Activated CD4-positive, alpha-beta T cell treated with anti-CD3 and anti-CD28 coated beads, Interleukin-2, amount 50 U/mL, for 16 hours (primary cell): ENCODE measurements around the gene ULBP2.
"Not testable (repeated sequence)": the region's sequence is repeated elsewhere in the genome, so short reads cannot be mapped to it uniquely, and the experiment has no call there.

ENCODE experiments used
- DNase-seq: peaks from one replicate; pipeline ENCODE4 v3.0.0-alpha.2; 2020

The ULBP2 gene, protein sequence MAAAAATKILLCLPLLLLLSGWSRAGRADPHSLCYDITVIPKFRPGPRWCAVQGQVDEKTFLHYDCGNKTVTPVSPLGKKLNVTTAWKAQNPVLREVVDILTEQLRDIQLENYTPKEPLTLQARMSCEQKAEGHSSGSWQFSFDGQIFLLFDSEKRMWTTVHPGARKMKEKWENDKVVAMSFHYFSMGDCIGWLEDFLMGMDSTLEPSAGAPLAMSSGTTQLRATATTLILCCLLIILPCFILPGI

DNA sequence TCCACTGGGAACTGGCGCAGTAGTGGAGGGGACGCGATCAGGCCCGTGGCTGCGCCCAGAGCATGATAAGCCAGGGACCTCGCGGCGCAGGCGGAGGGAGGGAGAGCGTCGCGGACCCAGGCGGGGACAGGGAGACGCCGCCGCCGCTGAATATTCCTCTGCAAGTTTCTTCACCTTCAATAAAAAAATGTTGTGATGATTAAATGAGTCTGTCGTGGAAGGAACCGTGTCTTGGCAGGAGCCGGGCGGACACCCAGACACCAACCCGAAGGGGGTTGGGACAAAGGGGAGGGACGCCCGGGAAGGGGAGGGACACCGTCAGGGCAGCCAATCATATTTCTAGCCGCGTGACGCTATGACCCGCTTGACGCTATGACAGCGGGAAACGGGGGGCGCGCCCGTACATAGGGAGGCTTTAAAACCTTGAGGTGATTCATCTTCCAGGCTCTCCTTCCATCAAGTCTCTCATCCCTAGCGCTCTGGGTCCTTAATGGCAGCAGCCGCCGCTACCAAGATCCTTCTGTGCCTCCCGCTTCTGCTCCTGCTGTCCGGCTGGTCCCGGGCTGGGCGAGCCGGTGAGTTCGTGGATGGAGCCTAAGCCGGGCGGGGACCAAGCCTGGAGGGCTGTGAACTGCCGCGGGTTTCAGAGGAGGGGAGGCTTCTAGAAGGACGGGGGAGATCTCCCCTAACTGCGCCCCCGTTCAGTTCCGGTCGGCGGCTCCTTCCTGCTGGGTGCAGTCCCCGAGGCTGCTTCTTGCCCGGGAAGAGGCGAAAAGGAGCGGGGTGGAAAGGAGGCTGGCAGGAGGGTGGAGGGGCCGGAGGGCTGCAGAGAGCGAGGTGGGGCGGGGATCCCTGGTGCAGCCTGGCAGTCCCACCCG, at the start of gene ULBP2:
Gene ULBP2 (plus strand): TSS at position 432 of the 878 bp plus-strand sequence. CDS start 59 bp downstream, at position 491.
- peak; percentile 85 for DNase-seq

DNA sequence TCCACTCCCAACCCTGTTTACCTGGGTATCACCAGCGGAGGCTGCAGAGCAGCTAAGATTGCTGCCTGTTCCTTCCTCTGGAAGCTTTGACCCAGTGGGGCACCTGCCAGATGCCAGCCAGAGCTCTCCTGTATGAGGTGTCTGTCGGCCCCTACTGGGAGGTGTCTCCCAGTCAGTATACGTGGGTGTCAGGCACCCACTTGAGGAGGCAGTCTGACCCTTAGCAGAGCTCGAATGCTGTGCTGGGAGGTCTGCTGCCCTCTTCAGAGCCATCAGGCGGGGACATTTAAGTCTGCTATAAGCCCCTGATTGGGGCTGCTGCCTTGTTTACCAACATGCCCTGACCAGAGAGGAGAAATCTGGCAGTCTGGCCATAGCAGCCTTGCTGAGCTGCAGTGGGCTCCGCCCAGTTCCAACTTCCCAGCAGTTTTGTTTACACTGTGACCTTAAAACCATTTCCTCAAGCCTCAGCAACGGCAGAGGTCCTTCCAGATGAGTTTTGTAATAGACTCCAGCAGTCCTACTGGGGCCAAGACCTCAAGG, 46.7 kb upstream of the ULBP2 start:
- DNase-seq = no peak

DNA sequence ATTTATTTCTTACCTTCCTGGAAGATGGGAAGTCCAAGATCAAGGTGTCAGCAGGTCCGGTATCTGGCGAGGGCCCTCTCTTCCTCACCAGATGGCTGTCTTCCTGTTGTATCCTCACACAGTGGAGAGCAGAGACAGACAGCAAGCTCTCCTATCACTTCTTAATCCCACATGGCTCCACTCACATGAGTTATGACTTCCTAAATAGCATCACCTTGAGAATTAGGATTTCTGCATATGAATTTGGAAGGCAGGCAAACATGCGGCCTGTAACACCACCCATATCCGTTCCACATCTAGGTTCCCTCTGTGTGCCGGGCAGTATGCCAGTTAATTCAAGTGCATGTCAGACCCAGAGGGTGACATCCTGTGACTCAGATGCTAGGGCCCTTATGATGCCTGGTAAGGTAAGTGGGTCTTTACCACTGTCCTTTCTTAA, 46.0 kb upstream of the ULBP2 start:
- peak; percentile 20 for DNase-seq

DNA sequence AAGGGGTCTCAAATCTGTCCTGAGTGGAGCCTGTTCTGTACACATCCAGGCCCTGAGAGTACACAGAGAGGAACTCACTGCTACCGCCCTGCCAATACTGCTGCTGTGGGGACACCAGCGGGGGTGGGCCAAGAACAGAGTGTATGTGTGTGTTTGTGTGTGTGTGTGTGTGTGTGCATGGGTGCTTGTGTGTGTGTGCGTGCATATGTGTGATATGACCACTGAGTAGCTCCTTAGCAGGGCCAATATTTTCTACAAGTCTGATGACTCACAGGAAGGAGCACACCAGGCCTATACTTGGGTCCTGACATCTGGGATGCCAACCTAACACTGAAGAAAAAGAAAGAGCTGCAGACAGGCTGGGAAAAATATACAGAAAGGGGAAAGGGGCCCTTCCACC, 45.3 kb upstream of the ULBP2 start:
- no peak for DNase-seq

DNA sequence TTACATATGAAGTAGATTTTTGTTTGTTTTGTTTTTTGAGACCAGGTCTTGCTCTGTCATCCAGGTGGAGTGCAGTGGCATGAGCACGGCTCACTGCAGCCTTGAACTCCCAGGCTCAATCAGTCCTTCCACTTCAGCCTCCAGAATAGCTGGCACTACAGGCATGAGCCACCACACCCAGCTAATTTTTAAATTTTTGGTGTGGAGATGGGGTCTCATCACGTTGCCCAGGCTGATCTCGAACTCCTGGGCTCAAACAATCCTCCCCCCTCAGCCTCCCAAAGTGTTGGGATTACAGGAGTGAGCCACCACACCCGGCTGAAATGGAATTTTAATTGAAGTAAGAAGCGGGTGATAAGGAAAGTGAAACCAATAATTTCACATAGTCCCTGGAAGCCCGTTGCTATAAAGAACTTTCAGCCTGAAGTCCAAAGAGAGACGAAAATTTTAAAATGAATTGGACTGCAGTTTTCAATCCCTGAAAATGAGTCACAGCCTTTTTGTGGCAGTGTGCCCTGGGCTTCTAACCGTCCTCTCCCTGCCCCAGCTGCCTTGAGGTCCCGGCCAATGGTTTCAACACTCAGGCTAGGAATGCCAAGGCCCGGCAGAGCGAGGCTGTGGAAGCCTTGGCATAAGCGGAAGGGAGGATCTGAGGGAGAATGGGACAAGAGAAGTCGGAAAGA, 44.7 kb upstream of the ULBP2 start:
- DNase-seq = no peak

DNA sequence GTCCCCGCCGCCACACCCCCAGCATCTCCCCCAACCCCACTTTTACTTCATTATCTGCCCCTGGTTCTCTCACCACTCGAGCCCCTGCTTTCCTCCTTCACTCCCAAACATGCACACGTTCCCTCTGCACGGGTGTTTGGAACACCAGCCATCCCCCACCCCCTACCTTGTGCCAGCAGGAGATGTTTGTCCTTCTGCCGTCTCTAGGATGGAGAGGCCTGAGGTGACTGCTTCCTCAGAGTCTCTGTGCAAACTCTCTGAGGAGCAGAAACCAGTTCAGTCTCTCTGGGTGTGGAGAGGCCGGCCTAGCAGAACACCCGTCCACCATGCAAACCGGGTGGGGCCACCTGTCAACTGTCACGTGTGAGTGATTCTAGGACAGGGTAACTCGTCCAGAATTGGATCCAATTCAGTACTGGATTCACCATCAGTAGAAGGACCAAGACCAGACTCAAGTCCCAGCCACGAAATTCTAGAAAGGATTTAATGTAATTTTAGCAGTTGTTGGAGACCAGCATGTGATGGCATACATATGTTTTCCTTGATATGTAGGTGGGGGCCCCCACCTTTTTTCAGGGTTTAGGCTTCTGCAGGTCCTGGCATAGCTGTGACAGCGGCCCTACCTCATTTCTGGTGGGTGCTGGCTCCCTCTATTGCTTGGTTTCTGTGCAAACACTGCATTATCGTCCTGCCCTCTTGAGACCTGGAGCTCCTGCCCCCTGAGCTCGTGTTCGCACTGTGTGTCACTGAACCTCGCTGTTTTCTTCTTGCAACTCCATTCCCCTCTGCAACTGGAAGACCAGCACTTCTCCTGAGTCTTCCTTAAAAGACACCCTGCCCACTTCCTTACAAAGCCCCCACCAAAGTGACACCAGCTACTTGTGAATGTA, 43.7 kb upstream of the ULBP2 start, which contains the start of gene RAET1E:
Gene RAET1E (minus strand): TSS at position 259 of the 890 bp plus-strand sequence. CDS start 7,212 bp downstream, outside the sequence.
- DNase-seq = no peak

DNA sequence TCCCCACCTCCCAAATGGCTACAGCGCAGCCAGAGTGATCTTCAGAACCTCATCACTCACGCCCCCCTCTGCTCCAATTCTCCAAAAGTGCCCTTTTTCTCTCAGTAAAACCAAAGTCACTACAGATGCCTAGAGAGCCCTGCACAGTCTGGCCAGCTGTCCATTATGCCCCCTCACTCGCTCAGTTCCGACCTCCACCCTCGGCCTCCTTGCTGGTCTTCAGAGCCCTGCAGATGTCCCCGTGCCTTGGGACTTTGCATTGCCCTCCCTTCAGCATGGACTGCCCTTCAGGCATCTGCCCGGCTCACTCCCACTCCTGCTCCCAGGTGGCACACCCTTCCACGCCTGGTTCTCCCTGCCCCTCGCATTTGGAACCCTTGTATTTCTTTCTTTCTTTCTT, 42.8 kb upstream of the ULBP2 start:
- DNase-seq = no peak

DNA sequence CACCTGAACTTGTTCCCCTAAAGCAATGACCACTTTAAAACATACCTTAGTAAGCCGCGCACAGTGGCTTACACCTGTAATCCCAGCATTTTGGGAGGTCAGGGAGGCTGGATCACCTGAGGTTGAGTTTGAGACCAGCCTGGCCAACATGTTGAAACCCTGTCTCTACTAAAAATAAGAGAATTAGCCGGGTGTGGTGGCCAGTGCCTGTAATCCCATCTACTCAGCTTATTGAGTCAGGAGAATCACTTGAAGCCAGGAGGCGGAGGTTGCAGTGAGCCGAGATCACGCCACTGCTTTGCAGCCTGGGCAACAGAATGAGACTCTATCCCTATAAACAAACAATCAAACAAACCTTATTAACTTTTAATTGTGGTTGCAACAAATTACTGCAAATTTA, 42.3 kb upstream of the ULBP2 start:
- DNase-seq = no peak

DNA sequence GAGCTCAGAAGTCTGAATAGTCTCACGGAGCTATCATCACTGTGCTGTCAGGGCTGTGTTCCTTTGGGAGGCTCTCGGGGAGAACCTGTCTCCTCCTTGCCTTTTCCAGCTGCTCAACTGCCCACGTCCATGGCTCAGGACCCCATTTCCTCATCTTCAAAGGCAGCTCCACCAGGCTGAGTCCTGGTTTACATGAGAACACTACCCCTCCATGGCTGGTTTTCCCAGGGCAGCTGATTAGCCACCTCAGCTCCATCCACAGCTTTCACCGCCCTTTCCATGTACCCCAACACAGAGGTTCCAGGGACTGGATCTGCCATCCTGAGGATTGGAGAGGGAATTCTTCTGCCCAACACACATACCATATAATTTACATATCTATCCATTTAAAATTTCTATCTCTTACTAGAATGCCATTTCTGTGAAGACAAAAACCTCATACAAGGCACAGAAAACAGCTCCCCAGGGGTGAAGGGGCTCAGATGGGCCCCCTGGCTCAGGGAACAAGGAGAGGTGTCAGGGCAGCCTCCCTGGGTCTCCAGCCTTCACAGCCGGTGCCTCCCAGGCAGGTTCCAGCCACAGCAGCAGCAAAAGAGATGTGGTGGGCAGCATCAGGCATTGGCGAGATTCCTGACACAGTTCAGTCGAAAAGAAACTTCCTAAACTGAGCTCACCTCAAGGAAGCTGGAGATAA, 41.7 kb upstream of the ULBP2 start:
- DNase-seq = no peak

DNA sequence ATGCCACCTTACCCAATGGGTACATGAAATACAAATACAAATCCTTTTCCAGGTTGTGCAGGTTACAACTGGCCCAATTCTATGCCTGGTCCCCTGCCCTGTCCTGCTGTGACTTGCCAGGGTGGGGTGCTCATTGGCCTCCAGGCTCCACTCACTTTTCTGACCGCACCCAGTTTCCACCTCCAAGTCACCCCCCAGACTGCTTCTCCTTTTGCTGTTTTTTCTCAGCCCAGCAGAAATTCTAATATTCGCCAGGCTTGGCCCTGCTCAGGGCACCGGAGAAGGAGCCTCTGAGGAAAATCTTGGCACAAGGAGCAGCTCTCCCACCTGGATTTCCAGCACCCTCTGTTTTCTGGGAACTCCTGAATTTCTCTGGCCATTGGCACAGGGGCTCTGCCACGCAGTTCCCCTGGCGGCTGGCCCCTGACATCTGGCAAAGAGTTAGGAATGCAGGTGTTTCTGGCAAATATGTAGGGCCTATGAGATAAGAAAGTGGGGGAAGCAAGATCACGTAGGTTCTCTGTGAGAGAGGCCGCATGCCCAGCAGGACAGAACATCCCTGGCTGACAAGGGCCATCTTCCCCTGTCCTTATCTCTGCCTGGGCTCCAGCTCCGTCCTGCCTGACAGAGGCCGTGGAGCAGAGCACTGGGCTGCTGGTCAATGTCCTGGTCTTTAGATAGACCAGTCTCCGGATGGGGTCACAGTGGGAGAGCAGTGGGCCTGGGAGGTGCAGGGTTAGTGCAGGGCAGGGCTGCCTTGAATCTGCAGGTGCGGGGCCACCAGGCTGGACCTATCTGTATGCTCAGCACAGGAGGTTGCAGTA, 41.0 kb upstream of the ULBP2 start:
- no peak for DNase-seq

DNA sequence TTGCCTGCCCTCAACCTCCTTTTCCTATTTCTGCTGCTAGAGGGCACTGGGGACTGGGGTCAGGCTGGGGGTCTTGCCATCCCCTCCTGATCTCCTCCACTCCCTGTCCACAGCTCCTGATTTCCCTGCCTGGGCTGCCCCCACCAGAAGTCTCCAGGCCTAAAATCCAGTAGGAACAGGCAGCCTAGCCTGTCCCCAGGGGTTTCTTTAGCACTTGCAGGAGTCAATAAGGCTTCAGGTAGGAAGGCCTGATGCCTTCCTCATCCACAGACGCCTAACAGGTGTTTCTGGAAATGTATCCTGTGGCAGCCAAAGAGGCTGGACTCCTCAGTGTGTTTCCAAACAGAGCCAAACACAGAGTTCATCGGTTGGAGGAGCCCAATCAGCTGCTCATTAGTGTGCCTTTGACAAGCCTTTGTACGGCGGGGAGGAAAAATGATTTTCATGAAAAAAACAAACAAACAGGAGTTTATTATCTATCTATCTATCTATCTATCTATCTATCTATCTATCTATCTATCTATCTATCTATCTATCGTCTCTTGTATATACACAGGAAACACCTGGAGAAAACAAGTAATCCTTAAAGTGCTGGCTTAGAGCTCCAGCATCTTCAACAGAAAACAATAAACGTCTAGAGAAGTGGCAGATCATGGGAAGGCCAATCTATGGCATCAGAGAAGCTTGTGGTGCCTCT, 40.2 kb upstream of the ULBP2 start:
- DNase-seq = no peak

DNA sequence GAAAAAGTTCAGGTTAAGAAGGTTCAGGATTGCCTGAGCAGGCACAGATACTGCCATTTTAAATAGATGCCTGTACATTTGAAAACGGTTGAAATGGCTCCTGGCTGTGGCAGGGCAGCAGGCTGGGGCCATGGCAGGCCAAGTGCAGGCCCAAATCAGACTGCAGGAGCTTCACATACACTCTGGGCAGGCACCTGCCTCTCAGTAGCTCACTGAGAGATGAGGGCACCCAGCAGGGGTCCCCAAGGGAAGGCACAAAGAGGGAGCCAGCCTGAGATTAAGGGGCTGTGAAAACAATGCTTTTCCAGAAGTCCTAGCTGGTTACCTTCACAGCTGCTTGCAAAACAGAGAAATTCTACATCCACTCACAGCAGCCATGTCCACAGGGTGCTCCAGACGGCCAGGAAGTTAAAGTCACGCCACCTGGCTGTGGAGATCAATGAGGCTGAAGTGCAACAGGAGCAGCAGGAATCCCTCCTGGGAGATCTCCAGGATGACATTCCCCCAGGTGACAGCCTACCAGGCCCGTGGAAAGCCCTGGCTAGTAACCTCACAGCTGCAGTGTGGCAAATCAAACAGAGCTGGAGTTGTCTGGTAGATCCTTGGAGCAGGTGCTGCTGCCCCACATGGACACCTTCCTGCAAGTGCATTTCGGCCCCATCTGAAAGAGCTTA, 37.7 kb upstream of the ULBP2 start:
- no peak for DNase-seq

DNA sequence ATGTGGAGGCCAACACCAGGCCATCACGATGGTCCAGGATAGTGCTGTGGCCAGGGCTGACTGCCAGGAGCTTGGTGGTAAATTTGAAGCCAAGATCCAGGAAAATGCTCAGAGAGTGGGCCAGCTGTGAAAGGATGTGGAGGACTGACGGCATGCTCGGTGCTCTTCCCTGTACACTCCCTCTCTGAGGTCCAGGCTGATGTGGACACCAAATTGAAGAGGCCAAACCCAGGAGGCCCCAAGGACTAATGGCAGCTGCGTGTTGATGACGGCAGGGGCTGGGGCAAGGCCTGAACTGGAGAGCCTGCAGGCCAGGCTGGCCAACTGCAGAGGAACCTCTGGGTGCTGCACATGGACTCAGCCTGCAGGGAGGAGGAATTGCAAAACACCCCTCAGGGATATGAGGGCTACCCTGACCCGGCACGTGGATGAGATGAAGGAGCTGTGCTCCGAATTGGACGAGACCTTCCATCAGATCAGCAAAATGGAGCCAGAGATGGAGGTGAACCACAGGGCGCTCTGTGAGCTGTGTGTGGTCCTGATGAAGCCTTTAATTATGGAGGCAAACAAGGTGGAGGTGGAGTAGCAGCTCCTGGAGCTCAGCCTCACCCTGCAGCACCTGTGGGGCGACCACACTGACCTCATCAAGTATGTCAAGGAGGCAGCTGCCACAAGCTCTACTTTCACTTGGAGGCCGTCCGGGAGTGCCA, 37.0 kb upstream of the ULBP2 start:
- DNase-seq = no peak

DNA sequence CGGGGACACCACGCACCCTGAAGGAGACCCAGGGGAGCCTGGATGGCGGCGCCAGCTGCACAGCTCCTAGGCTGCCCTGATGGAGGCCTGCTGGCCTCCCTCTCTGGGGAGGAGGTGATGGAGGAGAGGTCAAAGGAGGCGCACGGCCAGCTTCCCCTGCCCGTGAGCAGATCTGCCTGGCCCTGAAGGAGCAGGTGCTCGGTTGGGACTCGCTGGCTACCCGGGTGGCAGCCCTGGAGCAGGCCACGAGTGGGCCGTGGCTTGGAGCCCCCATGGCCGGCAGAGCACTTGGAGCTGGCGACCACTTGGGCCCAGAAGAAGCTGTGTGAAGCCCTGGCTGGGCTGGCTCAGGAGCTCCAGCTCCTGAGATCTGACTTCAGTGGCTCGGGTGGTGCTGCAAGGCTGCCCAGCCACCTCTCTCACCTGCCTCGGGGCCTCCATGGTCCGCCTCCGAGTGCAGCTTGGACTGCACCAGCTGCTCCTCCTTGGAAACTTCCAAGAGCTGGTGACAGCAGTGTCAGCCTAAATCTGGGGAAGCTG, 36.4 kb upstream of the ULBP2 start:
- no peak for DNase-seq

DNA sequence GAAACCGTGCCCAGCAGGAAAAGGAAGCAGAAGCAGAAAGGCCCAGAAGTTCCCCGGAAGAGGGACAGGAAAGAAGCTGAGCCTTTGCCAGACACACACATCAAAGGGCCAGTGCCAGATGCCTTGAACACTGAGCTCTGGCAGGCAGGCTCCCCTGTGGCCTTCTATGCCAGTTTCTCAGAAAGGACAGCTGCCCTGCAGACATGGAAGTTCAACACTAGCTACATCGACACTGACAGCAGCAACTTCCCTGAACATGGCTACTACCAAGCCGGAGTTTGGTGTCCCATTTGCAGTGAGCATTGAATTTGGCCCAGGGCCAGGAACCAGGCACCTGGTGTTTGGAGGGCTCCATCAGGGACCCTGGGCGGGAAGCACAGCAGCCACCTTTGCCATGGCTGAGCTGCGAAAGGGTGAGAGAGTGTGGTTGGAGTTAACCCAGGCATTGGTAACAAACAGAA, 35.9 kb upstream of the ULBP2 start:
- DNase-seq = no peak

DNA sequence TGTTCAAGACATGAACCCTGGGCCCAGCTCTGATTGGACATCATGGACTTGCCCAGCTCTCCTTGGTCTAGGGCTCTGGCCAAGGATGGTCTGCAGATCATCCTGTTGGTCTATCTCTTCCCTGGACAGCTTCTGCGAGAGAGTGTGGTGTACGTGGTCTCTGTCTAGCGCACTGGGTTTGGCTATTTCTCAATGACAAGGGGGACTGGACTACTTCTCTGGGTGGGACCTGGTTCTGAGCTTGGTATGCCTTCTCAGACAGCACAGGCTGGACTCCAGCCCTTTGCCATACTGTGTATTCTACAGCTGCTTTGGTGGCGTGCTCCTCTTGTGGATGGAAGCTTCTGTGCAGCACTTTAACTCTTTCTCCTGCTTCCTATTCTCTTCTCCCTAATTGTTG, 35.4 kb upstream of the ULBP2 start:
- DNase-seq = no peak

DNA sequence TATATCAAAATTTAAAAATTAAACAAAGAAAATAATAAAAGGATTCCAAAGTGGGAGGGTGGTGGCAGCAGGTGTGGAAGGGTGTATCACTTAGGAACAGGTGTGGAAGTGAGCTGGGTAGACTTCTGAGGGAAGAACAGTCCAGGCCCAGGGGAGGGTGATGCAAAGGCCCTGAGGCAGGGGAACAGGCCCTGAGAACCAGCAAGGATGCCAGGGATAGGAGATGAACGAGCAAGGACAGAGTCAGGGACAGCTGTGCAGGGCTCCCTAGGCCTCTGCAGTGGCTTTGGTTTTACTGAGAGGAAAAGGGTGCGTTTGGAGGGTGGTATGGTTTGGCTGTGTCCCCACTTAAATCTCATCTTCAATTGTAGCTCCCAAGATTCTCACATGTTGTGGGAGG, 34.5 kb upstream of the ULBP2 start:
- no peak for DNase-seq

DNA sequence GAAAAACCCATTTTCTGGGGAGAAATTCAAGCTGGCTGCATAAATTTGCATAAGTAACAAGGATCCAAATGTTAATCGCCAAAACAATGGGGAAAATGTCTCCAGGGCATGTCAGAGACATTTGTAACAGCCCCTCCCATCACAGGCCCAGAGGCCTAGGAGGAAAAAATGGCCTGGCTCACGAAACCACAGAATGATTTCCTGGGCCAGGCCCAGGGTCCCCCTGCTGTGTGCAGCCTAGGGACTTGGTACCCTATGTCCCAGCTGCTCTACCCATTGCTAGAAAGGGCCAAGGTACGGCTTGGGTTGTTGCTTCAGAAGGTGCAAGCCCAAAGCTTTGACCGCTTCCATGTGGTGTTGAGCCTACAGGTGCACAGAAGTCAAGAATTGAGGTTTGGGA, 33.3 kb upstream of the ULBP2 start:
- not testable (repeated sequence) for DNase-seq
